Measurements from ENCODE around the gene PRKG1.
"Not testable (repeated sequence)": the region's sequence is repeated elsewhere in the genome, so short reads cannot be mapped to it uniquely, and the experiment has no call there.

The PRKG1 gene

DNA sequence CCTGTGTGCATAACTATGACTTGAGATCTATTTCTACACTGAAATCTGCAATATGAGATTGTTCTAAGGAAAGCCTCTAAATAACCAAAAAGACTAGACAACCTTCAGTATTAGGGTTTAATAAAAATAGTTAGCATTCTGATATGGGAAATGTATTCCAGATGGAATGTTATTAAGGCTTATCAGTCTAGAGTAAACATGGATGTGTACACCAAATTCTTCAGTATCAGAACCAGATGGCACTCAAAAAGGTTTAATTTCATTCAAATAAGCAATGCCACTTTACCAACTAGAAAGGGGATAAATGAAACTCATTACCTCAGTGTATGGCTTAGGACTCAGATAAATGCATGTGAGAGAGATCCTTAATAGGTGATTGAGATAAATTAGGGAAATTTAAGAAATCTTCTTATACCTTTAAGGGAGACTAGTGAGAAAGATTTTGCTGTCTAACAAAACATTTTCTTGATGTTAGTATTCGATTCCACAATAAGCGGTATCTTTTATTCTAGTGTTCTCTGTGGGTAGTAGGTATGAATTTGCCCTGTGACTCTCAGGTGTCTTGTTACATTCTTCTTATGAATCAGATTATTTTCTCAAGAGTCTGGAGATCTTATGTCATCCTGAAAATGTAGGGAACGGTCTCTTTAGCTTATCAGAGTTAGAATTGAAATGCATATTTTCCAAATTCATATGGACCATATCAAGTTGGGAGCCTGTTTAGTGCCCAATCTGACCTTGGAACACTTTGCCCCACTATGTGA is 159.2 kb downstream of the PRKG1 start:
- no peak for FAIRE-seq

DNA sequence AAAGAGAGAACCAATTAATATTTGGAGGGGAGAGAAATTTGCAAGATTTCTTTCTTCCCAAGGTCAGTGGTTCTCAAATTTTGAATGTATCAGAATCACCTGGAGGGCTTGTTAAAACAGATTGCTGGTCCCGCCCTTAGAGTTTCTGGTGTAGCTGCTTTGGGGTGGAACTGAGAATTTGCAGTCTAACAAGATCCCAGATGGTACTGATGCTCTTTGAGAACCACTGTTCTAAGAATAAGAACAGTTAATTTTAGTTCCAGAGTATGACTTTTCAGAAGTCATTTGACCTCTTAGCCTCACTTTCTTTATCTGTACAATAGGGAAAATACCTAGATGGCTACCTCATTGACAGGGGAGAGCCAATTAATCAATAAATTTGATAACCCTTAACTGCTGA is 161.6 kb downstream of the PRKG1 start:
- FAIRE-seq, result no peak

DNA sequence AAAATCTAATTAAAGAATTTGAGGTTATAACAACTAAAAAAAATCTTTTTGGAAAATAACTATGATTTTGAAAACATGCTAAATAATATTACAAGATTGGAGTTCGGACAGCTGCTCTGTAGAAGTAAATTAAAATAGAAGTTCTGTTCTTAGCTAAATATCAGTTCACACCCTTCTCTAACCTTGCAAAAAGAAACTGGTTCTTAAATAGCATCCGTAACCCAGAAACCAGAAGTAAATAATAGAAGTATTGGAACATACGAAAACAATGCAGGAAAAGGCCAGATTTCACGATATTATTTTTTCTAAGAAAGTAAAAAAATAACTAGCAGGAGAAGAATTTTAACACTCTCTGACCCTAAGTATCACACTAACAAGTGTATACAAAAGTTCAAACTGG is 164.7 kb downstream of the PRKG1 start:
- FAIRE-seq, result no peak

DNA sequence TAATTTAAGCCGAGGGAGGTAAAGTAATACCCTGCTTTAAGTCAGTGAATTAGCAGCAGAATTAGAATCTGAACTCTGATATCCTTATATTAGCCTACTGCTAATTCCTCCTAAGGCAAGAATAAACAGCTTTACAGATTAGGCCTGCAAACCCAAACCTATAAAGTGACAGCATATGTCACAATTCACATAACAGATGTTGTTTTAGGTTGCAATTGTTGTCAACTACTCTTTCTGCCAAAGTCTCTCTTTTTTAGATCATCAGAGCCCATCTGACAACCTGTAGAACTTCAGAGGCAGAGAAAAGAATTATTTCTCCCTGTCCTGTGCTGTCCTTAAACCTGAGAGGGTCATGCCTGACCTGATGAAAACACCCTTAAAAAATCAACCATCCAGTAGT is 167.2 kb downstream of the PRKG1 start:
- FAIRE-seq, result no peak

DNA sequence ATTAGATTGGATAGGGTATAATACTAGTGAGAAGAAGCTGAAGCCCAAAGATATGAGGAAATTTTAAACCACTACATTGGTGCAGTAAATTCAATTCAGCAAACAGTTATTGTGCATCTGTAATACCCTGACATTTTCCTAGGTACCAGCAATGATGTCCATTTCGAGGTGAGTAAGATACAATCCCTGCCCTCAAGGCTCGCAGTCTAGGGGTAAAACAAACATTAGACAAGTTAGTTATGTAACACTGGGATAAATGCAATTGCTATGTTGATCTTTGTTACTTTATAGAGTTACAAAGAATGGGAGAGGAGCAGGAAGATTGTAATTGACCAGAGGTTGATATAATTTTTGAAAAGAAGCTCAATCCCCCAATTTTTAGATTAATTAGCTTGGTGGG is 168.1 kb downstream of the PRKG1 start:
- no peak for FAIRE-seq

DNA sequence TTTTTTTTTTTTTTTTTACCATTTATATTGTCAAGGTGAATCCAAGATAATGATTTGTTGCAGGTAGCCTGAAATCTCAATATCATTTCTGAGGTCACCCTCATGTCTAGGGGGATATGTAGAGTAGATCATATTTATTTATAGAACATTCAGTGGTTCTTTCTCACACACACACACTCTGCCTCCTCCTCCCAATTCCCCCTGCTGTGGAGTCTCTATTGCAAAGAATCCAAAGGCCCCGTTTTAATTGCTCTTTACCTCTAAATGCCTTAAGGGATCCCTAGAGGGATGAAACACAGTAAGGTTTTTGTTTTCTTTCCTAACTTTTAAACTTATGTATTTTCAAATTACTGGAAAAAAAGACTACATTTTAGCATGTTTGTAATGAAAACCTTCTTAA is 170.0 kb downstream of the PRKG1 start:
- no peak for FAIRE-seq

DNA sequence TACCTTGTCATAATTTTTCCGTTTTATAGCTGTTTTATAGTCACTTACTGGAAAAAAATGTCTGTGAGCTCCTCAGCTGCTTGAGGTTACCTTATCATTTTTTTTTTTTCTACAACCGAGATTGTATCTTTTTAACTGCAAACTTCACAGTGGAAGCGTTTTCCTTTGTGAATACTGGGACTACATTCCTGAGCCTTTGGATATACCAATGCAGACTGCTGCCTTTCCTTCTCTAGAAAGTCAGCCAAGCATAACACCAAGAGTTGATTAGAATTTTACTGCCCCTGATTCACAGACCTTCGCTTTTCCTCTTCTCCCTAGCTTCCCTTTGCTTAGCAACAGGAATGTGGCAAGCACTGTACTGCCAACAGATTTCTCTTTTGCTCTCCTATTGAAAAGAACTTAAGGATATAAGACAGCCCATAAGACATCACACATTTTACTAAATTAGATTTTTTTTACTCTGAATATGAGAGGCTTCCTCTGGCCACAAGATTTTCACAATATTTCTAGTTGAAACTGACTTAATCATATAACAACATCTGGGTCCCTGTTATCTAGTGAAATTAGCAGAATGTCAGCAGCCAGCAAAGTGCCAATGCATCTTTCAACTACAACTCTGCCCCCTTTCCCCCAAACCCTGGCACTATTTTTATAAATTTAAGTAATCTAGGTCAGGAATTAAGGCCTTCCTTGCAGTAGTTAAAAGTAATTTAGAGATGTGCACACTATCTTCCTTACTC is 170.6 kb downstream of the PRKG1 start:
- peak; percentile 78 for FAIRE-seq

DNA sequence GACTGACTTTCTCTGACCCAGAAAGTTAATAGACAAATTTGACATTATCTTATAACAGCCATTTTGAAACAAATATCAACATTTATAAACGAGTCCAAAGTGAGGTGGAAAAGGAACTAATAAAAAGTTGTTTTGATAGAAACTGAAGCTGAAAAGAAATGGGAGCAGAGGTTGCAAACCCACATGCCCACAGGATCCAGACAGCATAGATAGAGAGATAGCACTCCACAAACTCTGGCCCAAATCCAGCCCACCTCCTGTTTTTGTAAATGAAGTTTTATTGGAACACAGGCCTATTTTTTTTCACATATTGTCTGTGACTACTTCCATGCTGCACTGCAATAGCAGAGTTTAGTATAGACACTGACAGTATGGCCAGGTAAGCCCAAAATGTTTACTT is 171.9 kb downstream of the PRKG1 start:
- no peak for FAIRE-seq

DNA sequence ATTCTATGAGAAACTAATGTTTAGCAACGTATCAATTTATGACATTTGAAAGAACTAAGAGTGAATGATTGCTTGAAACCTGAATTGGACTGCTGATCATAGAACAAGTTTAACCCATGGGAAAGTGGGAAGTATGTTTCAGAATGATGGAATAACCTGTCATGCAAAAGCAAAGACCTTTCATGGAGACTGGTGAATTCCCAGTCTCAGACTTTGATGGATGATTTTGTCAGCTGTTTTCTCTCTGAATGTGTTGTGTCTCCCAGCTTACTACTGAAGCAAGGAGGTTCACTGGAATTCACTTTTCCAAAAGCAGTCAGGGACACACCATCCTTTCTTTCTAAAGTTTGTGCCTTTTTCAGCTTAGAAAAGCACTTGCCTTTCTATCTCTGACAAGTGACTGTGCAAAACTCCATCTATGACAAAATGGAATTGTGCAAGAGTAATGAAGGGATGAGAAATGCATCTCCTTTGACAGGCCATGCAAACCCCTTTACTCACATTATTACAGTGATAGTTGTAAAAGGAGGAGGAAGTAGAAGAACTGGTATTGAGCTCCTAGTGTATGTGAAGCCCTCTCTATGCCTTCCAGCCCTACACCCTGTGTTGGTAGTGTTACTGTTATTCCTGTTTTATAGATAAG is 176.1 kb downstream of the PRKG1 start:
- FAIRE-seq, result no peak

DNA sequence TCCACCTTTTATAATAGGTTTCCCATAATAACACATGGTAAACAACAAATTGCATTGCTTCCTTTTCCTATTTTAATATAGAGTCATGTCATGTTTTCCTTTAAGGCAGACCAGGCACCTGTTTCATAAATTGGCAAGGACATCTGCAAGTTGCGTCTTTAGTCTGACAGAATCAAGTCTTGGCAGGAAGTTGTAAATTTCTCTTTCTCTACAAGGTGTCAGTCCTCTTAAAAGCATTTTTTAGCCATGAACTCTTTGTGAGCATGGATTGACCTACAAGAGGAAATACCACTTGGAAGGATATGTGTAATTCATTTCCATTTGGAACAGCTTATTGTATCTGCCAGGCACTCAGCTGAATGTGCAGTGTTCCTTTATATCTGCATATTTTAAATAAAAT is 176.8 kb downstream of the PRKG1 start:
- FAIRE-seq, result no peak

DNA sequence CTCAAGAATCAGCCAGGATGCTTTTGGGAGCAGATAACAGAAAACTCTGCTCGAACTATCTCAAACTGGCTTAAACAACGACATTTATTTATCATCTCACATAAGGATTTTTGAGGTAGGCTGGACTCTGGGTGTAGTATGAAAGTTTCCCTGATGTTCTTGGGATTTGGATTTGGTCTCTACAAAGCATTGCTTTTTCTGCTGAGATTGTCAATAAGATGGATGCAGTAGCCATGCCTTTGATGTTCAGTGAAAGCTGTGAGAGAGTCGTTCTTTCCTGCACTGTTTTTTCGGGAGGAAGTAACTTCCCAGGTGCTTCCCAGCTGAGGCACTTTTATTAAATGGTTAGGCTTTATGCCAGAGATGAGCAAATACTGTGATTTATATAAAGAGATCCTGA is 181.1 kb downstream of the PRKG1 start:
- FAIRE-seq, result no peak

DNA sequence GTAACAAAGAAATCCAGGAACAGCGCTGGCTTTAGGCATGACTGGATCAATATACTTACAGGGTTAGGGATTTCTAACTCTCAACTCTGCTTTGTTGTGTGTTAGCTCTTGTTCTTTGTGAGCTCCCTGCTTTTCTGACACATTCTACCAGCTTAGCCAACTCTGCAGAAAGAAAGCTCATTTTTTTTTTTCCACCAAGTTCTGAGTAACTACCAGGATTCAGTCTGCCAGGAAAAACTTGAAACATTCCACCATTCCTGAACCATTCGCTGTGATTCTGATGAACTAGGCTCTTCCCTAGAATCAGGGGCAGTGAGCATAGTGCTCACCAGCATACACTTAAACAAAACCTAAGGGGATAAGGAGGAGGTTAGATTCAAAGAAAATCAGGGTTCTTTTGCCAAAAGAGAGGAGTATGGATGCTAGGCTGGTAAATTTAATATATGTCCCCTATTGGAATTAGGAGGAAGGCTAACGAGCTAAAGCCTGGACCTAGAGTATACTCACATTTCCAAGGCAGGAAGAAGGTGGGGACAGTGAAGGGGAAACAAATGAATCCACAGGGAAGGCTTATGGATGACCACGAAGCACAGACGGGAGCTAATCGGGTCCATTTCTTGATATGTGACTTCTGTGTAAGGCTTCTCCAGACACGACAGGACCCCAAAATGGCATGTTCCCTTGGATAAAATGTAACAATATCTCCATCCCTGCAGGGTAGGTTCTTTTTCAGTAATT is 183.4 kb downstream of the PRKG1 start:
- no peak for FAIRE-seq

DNA sequence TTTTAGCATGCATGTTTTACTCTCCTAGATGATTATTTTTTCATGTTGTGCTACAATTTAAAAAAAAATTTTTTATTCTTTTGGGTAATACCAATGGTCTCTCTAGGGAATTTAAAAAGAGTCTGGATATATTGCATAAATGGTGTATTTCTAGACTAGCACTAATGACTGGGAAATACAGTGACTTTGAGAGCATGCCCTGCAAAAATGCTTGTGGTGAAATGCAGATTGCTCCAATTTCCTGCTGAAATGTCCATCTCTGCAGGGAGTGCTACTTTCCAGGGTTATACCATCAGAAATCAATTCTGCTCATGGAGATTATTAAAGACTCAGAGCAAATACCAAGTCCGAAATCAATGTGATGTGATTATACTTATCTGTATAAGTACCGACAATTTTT is 186.1 kb downstream of the PRKG1 start:
- no peak for FAIRE-seq

DNA sequence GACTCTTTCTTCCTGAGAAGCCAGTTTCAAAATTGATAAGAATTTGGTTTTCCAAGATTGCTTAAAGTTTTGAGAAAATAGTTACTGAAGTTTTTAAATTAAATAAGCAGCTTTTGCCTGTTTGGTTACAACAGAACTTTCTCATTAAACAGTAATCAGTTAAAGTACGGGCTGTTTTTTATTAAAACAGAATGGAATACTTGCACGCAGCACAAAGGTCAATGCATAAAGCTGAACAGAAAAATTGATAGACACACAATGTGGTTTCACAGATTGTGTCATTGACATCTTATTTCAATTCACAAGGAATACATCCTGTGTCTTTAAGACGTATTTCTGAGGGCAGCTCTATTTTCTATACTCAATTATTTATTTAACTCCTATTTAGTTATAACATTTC is 192.2 kb downstream of the PRKG1 start:
- no peak for FAIRE-seq

DNA sequence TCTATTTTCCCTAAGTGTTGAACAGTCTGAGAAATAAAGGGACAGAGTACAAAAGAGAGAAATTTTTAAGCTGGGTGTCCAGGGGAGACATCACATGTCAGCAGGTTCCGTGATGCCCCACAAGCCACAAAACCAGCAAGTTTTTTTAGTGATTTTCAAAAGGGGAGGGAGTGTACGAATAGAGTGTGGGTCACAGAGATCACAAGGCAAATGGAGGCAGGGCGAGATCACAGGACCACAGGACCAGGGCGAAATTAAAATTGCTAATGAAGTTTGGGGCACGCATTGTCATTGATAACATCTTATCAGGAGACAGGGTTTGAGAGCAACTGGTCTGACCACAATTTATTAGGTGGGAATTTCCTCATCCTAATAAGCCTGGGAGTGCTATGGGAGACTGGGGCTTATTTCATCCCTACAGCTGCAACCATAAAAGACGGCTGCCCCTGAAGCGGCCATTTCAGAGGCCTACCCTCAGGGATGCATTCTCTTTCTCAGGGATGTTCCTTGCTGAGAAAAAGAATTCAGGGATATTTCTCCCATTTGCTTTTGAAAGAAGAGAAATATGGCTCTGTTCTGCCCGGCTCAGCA is 193.8 kb downstream of the PRKG1 start:
- FAIRE-seq, result not testable (repeated sequence)

DNA sequence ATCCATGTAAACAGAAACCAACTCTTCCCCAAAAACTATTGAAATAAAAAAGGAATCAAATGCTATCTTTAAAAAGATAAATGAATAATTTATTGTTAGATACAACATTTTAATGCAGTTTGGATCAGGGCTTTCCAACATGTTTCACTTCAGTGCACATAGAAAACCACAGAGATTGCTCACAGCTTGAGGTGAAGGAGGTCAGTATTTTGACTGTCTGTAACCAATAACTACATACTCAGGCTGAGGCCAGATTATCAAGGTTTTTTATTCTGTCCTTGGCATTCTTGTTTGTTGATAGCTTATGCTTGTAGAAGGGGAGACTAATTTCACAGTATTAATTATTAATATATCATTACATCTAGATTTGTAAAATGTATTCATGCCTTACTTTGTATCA is 195.5 kb downstream of the PRKG1 start:
- no peak for FAIRE-seq

DNA sequence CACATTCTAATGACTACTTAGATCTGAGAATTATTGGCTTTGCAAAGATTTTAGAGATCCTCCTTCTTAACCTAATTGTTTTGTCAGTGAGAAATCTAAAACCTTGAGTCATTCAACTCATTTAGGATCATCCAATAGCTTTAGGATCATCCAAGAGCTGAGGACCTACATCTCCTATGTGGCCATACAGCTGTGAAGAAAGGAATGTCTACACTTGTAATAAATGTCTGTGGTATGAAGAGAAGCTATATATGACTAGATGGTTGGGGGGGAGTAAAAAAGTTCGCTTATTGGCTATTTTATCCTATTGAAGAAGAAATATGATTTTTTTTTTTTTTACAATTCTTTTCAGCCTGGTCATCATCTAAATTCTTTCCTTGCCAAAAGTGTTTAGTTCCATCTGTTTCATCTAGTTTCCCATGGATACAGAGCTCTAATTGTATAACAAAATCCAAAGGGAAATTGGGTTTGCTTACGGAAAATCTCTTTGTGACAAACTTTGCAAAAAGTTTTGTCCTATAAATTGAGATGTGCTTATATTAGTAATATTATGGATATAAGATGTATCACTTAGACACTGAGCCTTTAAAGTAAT is 196.7 kb downstream of the PRKG1 start:
- no peak for FAIRE-seq

DNA sequence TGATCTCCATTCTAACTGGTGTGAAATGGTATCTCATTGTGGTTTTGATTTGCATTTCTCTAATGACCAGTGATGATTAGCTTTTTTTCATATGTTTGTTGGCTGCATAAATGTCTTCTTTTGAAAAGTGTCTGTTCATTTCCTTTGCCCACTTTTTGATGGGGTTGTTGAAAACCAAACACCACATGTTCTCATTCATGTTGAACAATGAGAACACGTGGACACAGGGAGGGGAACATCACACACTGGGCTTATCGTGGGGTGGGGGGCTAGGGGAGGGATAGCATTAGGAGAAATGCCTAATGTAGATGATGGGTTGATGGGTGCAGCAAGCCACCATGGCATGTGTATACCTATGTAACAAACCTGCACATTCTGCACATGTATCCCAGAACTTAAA is 197.8 kb downstream of the PRKG1 start:
- FAIRE-seq, result not testable (repeated sequence)

DNA sequence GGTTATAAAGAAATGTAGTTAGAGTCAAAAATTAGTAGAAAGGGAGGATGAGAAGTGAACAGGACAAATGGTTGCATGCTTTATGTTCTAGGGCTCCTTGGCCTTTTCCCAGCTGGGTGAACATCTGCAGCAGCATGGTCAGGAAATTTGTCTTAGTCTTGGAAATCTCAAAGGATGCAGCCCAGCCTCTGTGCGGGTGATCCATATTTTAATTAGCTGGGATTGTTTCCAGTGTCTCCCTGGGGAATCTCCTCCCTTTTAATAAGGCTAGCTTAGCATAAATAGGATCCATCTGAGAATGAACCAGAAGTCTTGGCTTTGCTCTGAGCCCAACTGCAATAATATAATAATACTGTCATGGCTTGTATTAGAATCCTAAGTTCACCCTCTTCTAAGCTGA is 198.3 kb downstream of the PRKG1 start:
- FAIRE-seq, result peak; percentile 95

DNA sequence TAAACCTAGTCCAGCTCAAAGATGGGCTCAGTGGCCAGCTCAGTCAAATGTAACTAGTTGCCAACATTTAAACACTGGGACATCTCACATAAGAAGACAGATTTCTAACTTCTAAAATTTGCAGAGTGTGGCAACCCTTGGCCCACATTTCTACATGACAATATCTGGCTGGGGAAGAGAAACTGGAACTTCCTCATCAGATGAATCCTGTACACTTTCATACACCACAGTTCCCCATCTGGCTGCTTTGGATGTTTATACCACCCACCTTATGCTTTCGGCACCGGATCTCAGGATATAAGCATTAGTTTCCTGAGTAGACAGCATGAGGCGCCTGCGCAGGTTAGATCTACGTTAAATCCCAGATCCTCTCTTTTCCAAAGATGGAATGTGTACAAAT is 199.3 kb downstream of the PRKG1 start:
- FAIRE-seq, result no peak

DNA sequence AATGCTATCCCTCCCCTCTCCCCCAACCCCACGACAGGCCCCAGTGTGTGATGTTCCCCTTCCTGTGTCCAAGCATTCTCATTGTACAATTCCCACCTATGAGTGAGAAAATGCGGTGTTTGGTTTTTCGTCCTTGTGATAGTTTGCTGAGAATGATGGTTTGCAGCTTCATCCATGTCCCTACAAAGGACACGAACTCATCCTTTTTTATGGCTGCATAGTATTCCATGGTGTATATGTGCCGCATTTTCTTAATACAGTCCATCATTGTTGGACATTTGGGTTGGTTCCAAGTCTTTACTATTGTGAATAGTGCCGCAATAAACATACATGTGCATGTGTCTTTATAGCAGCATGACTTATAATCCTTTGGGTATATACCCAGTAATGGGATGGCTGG is 201.8 kb downstream of the PRKG1 start:
- FAIRE-seq, result not testable (repeated sequence)

DNA sequence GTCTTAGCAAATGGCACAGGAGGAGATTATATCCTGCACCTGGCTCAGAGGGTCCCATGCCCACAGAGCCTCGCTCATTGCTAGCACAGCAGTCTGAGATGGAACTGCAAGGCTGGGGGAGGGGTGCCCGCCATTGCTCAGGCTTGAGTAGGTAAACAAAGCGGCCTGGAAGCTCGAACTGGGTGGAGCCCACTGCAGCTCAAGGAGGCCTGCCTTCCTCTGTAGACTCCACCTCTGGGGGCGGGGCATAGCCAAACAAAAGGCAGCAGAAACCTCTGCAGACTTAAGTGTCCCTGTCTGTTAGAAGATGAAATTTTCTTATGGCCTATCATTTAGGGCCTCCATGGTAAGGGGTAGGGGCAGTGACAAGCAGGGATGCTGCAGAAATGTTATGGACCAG is 207.1 kb downstream of the PRKG1 start:
- not testable (repeated sequence) for FAIRE-seq

Data from endometrium (tissue), 2 donors.